Measurements from ENCODE around the gene PDPK1.
"Not testable (repeated sequence)": the region's sequence is repeated elsewhere in the genome, so short reads cannot be mapped to it uniquely, and the experiment has no call there.

GRCh38 chr16:2611877-2612276, 74.1 kb downstream of the PDPK1 start:
- not testable (repeated sequence) for TF ChIP-seq EZH2phosphoT487 (IDR thresholded peaks at IDR 0.05; ENCODE audit: unreplicated experiment); POLR2AphosphoS5 (IDR thresholded peaks at IDR 0.05; ENCODE audit: low read depth); EZH2 (IDR thresholded peaks at IDR 0.05; ENCODE audit: low read depth, unreplicated experiment); CTCF (conservative IDR thresholded peaks at IDR 0.05; ENCODE audit: low read depth in 2 of 2); CREB1 (CRISPR knock-in tag; IDR thresholded peaks at IDR 0.05; ENCODE audit: low read depth); REST (IDR thresholded peaks at IDR 0.05; ENCODE audit: unreplicated experiment); JUNB (IDR thresholded peaks at IDR 0.05; ENCODE audit: unreplicated experiment); ZNF114 (CRISPR knock-in tag; IDR thresholded peaks at IDR 0.05); NANOG (IDR thresholded peaks at IDR 0.05; ENCODE audit: borderline replicate concordance); ETS1 (IDR thresholded peaks at IDR 0.05); ZNF331 (CRISPR knock-in tag; IDR thresholded peaks at IDR 0.05; ENCODE audit: low read depth)

All from GM23338 (cell line).